ENCODE data around the gene MSL1.
A peak's percentile ranks its signal among the peaks of the same experiment; 100 is the strongest.

Gene MSL1

DNA sequence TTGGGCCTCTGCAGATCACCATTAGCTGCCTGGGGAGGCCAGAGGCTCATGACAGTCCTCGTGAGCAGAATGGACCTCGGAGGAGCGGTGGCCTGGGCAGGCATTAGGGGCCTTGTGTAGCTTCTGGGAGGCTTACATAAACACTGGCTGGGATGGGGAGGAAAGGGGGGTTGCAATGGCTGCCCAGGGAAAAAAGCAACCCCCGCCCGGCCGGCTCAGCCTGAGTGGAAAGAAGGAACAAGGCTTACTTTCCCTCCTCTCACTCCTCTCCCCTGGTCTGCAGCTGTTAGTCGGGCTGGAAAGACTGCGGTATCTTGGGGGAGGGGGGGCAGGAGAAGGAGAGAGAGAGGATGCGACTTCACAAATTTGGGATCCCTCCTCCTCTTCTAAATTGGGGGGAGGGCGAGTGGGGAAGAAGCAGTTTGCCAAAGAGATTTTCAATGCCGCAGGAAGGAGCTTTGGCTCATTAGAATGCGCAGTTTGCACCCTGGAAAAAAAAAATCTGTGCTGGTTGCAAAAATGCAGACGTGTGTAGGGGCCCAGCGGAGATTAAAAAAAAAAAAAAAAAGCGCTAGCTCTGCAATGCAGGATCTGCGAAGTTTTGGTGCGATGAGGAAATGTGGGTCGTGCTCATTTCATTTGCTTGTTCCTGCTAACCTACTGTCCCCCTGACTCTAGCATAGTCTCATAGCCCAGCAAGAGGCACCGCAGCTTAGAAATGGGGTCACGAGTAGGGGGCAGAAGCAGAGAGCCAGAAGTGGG lies 14.8 kb upstream of the MSL1 start:
- no peak for FAIRE-seq

DNA sequence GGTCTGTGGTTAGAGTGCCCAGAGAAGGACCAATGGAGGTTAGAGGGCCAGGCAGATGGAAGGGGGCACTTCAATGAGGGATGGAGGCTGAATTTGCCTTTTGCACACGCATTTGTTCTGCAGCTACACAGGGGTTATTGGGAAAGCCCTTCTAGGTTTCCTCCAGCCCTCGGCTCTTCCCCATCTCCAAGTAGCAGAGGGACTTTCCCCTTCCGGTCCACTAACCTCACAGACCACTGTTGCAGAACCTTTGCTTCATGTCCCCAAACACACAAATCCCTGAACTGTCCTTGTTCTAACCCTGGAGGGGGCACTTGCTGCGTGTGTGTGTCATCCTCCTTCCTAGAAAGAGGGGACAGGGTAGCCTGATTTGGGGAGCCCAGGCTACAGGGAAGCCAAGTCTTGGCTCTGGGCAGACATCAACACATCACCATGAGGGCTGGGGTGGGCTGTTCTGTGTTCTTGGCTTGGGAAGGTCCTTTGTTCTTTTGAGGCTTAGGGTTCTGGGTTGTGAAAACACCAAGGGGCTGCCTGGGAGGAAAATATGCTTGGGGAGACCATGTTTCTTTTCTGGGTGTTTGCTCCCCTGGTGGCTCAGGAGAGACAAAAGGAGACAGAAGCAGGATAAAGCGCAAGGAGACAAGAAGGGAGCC lies 14.1 kb upstream of the MSL1 start:
- FAIRE-seq = no peak

DNA sequence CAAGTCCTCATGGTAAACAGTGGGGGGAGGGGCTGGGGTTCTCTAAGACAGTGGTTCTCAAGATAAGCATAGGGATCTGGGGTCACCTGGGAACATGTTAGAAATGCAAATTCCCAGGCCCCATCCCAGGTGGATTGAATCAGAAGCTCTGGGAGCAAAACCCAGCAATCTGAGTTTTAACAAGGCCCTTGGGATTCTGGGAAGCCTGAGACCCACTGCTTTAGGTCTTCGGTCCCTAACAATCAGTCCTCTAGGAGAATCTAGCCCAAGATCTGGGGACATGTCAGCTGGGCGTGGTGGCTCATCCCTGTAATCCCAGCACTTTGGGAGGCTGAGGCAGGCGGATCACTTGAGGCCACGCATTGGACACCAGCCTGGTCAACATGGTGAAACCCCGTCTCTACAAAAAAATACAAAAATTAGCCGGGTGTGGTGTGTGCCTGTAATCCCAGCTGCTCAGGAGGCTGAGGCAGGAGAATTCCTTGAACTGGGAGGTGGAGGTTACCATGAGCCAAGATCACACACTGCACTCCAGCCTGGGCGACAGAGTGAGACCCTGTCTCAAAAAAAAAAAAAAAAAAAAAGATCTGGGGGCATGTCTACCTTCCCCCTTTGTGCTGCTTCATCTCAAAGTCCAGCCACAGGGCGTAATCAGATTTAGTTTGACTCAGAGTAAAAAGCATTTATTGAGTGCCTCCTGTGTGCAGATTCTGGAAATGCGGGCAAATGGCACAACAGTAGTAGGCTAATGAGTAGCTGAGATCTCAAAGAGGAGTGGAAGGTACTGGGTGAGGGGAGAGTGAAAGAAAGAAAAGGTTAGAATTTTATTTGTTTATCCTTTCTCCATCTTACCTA lies 12.6 kb upstream of the MSL1 start:
- no peak for FAIRE-seq

DNA sequence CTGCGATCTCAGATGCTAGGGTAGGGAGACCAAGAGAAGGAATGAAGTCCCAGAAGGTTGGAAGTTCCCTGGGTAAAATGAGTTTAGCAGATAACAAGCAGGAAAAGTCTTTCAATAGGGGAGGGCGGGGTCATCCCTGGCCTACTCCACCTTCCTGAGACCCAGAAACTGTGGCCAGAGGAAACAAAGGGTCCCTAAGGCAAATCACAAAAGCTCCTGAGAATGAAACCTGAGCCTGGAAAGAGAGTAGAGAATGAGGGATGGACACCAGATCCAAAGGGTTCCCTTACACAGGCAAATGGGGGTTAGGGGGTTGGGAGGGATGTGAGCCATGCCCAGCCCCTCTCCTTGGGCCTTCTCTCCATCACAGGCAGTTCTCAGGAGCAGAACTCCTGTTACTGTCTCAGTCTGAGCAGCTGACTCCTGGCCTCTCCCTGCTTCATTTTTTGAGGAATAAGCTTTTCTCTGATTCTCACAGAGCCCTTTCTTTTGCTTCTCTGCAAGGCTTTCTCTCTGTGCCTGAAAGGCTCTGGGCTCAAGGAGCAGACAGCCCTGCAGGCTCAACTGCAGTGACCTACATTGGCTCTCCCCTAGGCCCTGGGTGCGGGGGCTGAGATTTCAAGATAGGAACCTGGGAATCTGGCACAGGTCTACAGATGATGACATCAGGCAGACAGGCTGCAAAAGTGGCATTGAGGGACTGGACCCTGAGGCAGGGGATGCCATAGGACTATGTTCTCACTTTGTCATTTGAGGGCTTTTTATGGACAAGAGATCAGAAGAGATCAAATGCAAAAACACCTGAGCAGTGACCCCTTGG lies 11.5 kb upstream of the MSL1 start:
- no peak for FAIRE-seq

DNA sequence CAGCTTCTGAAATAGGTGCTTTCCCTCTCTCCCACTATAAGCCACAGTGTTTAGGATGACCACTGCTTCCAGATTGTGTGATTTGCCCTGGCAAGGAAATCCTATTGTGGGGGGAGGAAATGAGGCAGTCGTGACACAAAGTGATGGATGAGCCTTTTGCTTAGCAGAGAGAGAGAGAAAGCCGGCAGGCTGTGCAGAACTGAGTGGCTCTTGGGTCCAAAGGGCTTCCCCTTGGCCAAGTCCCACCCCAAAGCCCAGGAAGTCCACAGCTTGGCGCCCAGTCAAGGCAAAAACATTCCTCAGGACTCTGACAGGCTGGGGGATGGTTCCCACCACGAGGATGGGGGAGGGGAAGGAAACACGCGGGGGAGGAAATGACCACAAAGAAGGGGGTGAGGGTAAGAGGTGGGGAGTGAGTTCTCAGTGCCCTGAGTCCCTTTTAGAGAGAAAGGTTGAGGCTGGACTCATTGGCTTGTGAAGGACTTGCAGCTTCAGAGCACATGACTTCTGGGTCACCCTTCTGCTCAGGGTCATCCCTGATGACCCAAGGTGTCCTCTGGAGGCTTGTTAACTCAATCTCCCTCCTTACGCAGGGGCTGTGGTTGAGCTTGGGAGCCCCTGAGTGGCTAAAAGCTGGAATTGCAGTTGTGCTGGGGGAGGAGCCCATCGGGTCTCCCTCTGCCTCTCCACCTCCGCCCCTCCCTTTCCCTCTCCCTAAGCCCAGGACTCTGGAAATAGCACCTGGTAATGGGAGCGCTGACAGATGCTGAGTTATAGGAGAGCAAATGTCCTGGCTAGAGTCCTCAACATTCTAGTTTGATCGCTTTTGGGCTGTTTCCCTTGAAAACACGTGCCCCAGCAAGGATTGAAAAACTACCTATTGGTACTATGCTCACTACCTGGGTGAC lies 10.3 kb upstream of the MSL1 start:
- no peak for FAIRE-seq

GRCh38 chr17:40112191-40112711 lies 9.5 kb upstream of the MSL1 start:
- FAIRE-seq = no peak

GRCh38 chr17:40112718-40113109 lies 9.1 kb upstream of the MSL1 start:
- no peak for FAIRE-seq

DNA sequence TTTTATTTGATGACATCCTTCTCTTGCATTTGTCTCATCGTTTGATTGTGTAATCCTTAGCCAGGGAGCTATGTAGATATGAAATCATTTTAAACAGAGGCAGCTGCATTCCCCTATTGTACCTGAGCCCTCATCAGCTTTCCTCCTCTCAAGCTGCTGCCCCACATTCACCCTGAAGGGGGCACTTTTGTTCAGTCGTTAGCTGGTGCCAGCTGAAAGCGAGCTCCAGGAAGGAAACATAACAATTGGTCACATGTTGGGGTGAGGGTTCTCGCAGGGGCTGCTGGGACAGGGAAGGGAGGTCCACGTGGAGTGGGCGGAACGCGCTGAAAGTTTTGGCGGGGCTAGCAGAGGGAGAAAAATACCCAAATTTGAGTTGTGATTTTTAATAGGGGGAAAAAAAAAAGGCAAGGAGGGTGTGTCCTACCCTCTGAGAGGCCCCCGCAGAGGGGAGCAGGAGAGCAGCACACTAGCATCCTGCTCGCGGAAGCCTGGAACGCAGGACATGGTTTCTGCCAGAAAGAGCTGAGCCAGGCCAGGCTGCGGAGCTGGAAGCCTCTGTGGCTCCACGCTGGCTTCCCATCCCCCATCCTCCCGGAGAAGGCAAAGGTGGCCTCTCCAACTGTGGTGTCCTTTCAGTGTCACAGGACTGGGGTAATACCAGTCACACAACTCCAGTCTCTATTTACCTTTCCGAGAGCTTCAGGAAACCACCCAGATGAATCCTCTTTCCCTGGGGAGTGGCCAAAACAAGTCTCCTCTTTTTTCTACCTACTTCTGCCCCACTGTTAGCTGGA lies 8.5 kb upstream of the MSL1 start:
- peak; percentile 96 for FAIRE-seq

DNA sequence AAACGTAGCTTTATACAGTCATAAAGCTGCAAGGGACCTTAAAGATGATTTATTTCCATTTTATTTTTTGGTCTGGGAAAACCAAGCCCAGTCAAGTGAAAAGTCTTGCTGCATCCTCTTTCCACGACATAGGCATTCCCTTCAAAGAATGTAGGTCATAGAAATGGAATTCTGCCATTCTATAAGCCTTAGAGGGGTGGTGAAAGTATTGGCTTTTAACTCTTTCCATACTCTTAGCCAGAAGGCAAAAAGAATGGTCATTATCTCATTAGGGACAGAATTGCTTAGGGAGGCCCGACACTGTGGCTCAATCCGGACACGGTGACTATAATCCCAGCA lies 7.9 kb upstream of the MSL1 start:
- FAIRE-seq = no peak

GRCh38 chr17:40115101-40115436 lies 6.7 kb upstream of the MSL1 start:
- no peak for FAIRE-seq

- FAIRE-seq = no peak
These were observed 596 bp downstream of the MSL1 start for GRCh38 chr17:40122136-40122998.

- FAIRE-seq = no peak
These were observed 1.4 kb downstream of the MSL1 start for GRCh38 chr17:40122999-40123810.

GRCh38 chr17:40123811-40124114 lies 2.0 kb downstream of the MSL1 start:
- FAIRE-seq = no peak

DNA sequence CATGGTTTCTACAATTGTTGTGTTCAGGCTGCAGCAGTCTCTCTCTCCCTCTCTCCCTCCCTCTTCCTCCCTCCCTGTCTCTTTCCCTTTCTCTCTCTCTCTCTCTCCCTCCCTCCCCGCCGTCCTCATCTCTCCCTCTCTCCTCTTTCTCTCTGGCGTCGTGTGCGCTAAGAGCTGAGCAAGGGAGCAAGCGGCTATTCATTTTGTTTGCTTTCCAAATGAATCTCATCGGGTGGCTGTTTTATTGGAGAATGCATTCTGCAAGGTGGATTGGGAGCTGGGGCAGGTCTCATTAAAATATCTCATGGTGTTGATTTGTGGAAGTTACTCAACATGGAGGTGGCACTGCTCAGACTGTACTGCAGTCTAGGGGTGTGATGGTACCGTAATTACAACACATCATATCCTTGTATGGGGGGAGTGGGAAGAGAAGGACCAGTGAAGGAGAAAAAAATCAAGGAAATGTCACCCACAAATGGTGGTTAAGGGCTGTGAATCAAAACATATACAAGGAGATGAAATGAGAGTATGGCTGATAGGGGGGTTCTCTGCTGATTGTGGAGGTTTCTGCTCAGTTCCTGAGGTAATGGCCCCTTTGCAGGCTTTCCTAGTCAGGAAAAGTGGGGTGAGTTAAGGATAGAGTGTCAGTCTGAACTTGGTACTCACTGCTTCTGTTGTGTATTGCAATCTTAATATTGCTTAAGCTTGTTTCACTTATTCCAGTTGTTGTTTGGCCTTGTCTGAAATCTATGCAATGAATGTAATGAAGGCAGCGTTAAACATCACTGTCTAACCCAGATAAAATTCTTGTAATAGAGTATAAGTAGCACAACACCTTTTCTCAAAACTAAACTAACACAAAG lies 2.7 kb downstream of the MSL1 start:
- FAIRE-seq = no peak

DNA sequence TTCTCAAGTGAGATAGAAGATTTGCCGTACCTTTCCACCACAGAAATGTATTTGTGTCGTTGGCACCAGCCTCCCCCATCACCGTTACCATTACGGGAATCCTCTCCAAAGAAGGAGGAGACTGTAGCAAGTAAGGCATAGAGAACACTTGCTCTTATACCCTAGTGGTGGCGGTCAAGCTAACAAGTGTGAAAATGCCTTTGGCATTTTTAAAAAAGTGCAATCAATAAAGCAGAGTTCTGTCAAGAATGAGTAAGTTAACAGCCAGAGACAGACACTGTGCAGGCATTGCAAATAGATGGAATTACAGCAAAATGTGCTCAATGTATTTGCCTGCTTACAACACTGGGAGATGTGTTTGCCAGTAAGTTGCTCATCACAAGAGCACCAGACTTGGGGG lies 7.7 kb downstream of the MSL1 start:
- FAIRE-seq = no peak

DNA sequence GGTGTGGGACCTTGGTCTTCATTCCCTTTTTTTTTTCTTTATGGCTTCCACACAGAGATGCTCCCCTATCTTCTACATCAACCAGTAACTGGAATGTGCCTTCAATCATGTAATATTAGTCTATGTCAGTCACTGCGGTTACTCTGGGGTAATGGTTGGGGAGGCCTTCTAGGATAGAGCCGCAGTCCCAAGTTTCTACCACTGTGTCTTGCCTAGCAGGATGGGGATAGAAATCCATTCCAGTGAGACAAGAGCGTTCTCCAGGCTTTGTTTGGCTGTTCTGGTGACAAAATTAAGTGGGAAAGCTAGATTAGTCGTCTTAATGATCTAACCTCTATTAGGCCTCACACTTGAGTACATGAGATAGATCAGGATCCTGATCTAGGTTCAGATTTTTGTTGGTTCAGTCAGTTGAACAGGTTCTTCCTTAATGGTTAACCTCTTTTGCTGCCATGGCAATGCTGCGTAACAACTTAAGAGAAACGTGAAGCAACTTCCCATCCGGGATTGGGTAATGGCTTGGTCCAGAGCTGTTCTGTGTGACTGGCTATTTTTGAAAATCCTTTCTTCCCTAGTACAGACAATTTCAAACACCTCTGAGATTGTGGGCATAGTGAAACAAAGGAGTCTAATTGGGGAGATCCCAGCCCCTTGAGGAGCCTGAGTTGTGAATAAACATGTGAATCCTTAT lies 8.7 kb downstream of the MSL1 start:
- no peak for FAIRE-seq

DNA sequence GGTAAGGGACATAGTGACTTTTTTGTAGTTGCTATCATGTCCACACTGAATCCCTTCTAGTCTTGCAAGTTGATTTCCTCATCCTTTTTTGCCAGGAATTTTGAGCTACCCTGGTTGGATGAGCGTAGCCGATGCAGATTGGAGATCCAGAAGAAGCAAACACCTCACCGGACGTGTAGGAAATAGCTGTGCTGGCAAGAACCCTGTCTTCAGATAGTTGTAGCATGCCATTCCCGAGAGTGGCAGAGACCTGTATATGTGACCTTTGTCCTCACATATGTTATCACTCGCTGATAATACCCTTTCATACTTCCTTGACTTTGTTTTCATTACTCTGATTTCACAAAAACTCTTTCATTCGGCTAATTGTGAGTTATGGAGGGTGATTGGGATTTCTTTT lies 12.4 kb downstream of the MSL1 start:
- FAIRE-seq = no peak

DNA sequence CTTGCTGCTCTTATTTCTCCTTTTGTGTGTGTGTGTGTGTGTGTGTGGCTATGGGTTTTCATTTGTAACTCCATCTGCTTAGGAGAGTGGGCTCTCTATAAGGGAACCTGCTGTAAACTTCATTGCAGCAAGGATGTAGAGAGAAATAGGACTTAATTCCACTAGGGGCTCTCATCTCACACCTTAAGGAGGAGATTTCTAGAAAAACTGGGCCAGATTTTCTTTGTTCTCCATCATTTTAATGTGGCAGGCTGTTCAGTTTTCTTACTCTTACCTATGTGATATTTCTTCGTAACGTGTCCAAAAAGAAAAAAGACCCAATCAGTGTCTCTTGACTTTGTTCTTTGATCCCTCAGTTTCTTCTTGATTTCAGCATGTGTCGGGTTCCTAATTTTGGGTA lies 14.0 kb downstream of the MSL1 start:
- no peak for FAIRE-seq

Data from A204.1 (cell line).